GM06990 (cell line): Measurements from ENCODE around the gene STX1B.

ENCODE experiments used
- DNase-seq: peaks from one replicate; pipeline ENCODE4 v3.0.0-alpha.2; 2011; ENCODE audit not compliant: insufficient read length; ENCODE audit errors: extremely low read depth
- H3K27me3 ChIP-seq: replicated peaks from 2 replicates; pipeline ENCODE4 v1.6.0; 2011; ENCODE audit warnings: low read length; ENCODE audit not compliant: control insufficient read depth, insufficient read depth
- H3K36me3 ChIP-seq: 2 replicates; pipeline ENCODE4 v1.5.1; 2011; ENCODE audit warnings: low read length; ENCODE audit not compliant: control insufficient read depth, insufficient read depth
- H3K4me3 ChIP-seq: replicated peaks from 2 replicates; pipeline ENCODE4 v1.5.1; 2011; ENCODE audit warnings: low read depth, mild to moderate bottlenecking, control low read depth, low read length
- CTCF ChIP-seq: IDR thresholded peaks from 2 replicates; pipeline ENCODE4 v1.5.1; 2011; ENCODE audit warnings: low read length, control low read depth, mild to moderate bottlenecking, inconsistent platforms; ENCODE audit not compliant: insufficient read depth, poor library complexity, severe bottlenecking

The STX1B gene

GRCh38 chr16:30971298-30971697 lies 39.1 kb downstream of the STX1B start:
- Histone ChIP-seq H3K27me3 (no peaks in the 10 kb centered on the region), H3K36me3 (peaks cover 48% of the 10 kb centered on the region), H3K4me3 (no peak overlapping the region)
- no peak for TF ChIP-seq CTCF
- DNase-seq, result no peak

DNA sequence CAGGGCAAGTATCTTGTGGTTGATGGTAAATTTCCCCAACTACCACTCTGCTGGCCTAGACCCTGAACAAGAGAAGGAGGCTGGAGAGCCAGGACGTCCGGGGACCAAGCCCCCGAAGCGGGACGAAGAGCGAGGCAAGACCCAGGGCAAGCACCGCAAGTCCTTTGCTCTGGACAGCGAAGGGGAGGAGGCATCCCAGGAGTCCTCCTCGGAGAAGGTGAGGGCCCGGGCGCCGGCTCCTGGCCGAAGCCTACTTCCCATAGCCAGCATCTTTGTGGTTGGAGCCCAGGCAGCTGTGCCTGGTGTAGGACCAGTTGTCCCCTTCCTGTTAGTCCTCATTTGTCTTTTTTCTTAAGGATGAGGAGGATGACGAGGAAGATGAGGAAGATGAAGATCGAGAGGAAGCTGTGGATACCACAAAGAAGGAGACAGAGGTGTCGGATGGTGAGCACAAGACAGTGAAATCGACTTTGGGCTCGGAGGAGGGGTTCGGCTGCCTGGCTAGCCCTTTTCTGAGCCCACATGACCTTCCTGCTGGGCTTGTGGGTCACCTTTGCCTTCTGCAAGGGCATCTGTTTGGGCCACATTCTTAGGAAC lies 41.1 kb downstream of the STX1B start:
- H3K27me3 ChIP-seq, result no peaks in the 10 kb centered on the region
- DNase-seq, result no peak
- peaks cover 52% of the 10 kb centered on the region for H3K36me3 ChIP-seq
- H3K4me3 ChIP-seq, result no peak overlapping the region
- no peak for TF ChIP-seq CTCF

GRCh38 chr16:30967795-30968194 lies 42.6 kb downstream of the STX1B start:
- Histone ChIP-seq H3K36me3 (peaks cover 42% of the 10 kb centered on the region), H3K4me3 (no peak overlapping the region), H3K27me3 (no peaks in the 10 kb centered on the region)
- no peak for DNase-seq
- TF ChIP-seq CTCF, result no peak

- Histone ChIP-seq H3K4me3 (no peak overlapping the region), H3K36me3 (peaks cover 42% of the 10 kb centered on the region), H3K27me3 (no peaks in the 10 kb centered on the region)
- TF ChIP-seq CTCF, result no peak
- DNase-seq, result no peak
These were observed 44.3 kb downstream of the STX1B start for GRCh38 chr16:30966033-30966619.

DNA sequence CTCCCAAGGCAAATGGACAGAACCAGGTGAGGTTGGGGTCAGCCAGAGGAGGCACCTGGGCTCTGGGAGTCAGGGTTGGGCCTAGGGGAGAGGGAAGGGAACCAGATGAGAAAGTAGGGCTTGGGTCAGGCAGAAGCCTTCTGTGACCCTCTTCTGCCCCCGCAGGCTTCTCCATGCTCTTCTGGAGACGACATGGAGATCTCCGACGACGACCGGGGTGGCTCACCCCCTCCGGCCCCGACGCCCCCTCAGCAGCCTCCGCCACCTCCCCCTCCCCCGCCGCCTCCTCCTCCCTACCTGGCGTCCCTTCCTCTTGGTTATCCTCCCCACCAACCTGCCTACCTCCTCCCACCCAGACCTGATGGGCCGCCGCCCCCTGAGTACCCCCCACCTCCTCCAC lies 45.0 kb downstream of the STX1B start:
- no peak for DNase-seq
- TF ChIP-seq CTCF, result no peak
- Histone ChIP-seq H3K27me3 (no peaks in the 10 kb centered on the region), H3K36me3 (peaks cover 38% of the 10 kb centered on the region), H3K4me3 (no peak overlapping the region)

GRCh38 chr16:30964574-30965226 lies 45.7 kb downstream of the STX1B start:
- Histone ChIP-seq H3K36me3 (peaks cover 42% of the 10 kb centered on the region), H3K4me3 (no peak overlapping the region), H3K27me3 (no peaks in the 10 kb centered on the region)
- DNase-seq, result no peak
- TF ChIP-seq CTCF, result no peak
